SKM-1 (cell line): ENCODE data around the gene PRKAA2.
"Not testable (repeated sequence)": the region's sequence is repeated elsewhere in the genome, so short reads cannot be mapped to it uniquely, and the experiment has no call there.

Experiments
- DNase-seq: peaks from one replicate; lab custom pipeline; 2025; ENCODE audit not compliant: unreplicated experiment; lab: John Stamatoyannopoulos, UW

Gene PRKAA2

DNA sequence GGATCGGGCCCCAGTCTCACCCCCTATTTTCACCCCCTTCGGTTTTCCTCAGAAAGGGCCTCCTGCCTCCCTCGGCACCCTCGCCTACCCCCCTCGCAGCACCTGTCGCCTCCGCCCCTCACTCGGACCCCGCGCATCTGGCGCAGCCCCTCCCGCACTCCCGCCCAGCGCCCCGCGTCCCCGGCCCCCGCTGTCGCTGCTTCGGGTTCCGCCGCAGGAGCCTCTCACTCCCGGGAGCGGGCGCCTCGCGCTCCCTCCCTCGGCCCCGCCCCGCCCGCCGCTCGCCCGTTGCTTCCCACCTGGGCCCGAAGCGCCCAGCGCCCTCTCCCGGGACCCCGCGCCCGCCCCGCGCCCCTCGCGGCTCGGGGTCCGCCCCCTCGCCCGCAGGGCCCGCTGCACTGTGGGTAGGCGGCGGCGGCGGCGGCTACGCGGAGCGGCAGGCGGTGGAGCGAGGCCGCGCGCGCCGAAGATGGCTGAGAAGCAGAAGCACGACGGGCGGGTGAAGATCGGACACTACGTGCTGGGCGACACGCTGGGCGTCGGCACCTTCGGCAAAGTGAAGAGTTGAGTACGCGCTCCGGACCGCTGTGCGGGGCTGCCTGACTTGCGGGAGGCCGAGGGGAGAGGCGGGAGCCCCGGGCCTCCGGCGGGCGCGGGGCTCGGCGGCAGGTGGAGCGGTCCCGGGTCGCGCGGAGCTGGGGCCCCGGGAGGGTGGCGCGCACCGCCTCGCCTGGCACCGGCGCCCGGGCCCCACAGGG is at the start of gene PRKAA2:
Gene PRKAA2 (plus strand): TSS at position 396 of the 758 bp plus-strand sequence. CDS start 74 bp downstream, at position 470.
- no peak for DNase-seq

DNA sequence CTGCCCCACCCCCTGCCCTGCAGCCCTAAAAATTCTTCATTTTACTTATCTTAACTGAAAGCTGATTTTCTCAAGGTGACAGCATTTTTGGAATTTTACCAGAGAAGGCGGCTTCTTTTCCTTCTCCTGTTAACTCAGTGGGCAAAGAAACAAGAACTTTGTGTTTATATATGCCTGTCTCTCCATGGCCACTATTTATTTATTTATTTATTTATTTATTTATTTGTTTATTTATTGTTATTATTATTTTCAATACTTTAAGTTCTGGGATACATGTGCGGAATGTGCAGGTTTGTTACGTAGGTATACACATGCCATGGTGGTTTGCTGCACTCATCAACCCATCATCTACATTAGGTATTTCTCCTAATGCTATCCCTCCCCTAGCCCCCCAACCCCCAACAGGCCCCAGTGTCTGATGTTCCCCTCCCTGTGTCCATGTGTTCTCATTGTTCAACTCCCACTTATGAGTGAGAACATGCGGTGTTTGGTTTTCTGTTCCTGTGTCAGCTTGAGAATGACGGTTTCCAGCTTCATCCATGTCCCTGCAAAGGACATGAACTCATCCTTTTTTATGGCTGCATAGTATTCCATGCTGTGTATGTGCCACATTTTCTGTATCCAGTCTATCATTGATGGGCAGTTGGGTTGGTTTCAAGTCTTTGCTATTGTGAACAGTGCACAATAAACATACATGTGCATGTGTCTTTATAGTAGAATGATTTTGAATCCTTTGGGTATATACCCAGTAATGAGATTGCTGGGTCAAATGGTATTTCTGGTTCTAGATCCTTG is 49.5 kb upstream of the PRKAA2 start:
- not testable (repeated sequence) for DNase-seq

DNA sequence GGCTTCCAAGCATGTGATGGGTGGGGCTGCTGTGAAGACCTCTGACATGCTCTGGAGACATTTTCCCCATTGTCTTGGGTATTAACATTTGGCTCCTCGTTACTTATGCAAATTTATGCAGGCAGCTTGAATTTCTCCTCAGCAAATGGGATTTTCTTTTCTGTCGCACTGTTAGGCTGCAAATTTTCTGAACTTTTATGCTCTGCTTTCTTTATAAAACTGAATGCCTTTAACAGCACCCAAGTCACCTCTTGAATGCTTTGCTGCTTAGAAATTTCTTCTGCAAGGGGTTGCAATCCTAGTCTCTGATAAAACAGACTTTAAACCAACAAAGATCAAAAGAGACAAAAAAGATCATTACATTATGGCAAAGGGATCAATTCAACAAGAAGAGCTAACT is 35.0 kb upstream of the PRKAA2 start:
- not testable (repeated sequence) for DNase-seq

DNA sequence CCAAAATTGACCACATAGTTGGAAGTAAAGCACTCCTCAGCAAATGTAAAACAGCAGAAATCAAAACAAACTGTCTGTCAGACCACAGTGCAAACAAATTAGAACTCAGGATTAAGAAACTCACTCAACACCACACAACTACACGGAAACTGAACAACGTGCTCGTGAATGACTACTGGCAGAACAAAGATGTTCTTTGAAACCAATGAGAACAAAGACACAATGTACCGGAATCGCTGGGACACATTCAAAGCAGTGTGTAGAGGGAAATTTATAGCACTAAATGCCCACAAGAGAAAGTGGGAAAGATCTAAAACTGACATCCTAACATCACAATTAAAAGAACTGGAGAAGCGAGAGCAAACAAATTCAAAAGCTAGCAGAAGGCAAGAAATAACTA is 34.3 kb upstream of the PRKAA2 start:
- DNase-seq: not testable (repeated sequence)

DNA sequence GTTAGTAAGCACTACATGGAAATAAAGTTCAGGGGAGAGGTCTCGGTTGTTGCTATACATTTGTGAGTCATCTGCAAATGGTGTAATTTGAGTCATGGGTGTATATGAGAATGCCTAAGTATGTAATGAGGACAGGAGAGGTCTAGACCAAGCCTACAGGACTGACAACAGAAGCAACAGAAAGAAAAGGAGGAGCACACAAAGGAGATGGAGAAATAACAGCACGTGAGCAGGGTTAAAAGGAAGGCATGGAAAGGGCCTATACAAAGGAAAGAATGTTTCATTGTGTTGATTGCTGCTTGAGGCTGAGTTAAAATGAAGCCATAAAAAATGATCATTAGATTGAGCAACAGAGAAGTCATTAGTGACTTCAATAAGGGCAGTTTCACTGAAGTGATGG is 28.0 kb upstream of the PRKAA2 start:
- no peak for DNase-seq

DNA sequence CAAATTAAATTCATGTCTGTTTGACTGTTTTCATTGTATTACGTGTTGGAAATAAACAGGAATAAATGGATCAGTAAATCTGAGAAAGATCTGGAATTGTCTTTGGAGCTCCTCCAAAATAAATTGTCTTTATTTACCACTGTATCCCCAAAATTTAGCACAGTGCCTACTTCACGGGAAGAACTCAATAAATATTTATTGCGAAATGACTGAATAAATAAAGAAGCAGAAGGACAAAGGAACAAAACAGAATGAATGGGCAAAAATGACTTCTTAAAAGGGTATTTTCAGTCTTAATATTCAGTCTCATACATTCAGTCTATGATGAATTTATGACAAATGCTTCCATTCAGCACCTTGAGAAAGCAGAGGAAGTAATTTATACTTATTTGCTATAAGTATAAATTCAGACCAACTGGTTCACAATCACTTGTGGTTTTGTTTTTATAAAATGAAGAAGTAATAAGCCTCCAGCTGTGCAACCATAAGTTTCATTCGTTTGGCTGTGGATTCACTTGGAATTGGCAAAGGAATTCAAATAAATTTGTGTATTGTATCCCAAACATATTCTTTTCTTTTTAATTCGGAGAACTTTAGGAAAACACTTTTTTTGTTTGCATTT is 19.2 kb upstream of the PRKAA2 start:
- no peak for DNase-seq

DNA sequence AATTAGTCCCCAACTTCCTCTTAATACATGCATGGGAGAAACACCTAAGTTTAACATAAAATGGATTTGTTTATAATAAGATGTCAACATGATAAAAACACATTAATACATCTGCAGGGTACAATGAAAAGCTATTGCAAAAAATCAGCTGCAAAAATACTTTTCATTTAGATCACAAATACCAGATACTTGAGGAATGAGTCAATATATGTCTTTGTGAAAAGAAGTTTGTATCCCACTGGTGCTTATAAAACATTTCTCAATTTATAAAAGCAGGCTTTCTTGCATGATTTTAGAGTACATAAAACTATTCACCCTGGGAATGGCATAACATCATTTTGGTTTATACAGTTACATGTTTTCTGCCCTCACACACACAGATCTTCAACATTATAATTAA is 18.6 kb upstream of the PRKAA2 start:
- DNase-seq: no peak

DNA sequence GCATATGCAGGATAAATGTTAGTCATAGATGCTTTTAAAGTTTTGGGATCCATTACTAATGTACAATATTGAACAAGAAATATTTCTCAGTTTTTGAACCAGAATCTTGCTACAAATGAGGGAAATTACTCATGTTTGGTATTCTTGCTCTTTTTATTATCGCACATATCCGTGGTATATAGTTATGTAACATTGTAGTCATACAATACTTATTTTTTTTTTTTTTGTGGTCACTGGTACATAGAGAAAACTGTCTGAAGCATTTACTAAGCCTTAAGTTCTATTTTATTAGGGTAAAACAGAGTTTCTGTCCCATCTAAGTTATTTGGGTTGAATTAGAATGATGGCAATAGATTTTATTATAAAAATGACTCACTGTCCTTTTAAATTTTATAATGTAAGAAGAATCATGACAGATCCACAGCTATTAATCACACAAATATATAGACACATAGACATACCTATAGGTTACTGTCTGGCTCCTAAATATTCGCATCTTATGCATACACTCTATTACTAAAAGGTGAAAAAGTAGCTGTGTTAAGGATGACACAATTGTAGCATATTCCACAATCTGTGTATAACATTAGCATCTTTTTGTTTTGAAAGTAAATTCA is 18.0 kb upstream of the PRKAA2 start:
- DNase-seq: no peak

DNA sequence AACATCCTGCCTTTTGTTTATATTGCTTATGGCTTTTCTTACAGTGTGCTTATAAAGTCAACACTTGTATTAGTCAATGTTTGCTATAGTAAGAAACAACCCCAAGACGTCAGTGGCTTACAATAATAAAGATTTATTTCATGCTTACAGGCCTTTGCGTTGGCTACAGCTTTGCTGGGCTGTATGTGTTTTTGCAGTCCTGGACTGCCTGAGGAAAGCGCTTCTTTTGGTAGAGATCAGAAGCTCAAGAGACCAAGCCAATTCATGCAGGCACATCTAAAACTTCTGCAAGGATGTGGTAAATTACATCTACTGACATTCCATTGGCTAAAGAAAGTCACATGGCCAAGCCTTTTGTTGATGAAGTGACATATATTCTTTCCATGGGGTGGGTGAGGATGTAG is 17.5 kb upstream of the PRKAA2 start:
- DNase-seq: no peak

DNA sequence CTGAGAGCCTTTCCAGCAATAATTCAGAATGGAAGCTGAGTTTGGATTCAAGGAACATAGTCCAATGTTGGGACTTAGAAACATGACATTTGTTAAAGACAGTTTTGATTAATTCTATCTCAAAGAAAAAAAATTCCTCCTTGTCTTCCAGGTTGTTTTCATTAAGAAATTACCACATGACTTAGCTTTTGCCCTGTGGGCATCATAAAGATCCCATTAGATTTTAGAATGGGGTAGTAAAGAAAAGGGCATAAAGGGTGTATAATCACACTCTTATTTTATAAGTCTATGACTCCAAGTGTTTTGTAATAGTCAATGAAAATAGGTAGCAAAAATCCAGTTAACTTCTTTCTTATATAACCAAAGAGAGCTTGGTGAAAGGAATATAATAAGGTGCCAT is 14.3 kb upstream of the PRKAA2 start:
- DNase-seq: no peak

DNA sequence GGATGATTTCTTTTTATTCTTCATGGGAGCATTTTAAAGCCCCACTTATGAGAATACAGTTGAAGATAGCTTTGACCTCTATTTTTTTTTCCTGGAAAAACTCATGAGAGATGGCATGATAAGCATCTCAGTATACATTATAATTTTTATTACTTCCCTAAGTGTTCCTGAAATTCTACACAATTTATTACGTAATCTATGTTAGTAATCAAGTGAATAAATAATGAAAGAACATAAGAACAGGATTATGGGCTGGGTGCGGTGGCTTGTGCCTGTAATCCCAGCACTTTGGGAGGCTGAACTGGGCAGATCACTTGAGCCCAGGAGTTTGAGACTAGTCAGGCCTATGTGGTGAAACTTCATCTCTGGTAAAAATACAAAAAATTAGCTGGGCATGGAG is 13.2 kb upstream of the PRKAA2 start:
- no peak for DNase-seq

DNA sequence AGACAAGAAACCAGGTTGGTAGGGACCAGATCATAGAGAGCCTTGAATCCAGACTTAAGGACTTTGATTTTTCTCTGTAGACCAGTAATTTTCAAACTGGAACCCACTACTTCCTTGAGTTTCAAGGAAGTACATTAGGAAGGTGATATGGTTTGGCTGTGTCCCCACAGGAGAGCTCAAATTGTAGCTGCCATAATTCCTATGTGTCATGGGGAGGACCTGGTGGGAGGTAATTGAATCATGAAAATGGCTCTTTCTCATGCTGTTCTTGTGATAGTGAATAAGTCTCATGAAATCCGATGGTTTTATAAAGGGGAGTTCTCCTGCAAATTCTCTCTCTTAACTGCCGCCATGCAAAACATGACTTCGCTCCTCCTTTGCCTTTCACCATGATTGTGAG is 10.1 kb upstream of the PRKAA2 start:
- no peak for DNase-seq

DNA sequence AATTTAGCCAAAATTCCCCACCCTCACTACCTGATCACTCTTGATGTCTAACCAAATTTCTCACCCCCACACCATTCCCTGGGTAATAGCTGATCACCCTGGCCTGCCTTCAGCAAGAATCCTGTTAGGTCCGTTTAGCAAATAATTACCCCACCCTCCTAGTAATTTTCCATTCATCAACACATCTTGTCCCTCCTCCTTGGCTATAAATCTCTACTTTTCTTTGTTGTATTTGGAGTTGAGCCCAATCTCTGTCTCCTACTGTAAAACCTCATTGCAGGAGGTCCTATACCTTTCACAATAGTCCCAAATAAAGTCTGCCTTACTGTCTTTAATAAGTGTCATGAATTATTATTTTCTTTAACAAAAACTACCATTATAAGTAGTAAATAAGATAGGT is 6.9 kb upstream of the PRKAA2 start:
- DNase-seq: no peak

DNA sequence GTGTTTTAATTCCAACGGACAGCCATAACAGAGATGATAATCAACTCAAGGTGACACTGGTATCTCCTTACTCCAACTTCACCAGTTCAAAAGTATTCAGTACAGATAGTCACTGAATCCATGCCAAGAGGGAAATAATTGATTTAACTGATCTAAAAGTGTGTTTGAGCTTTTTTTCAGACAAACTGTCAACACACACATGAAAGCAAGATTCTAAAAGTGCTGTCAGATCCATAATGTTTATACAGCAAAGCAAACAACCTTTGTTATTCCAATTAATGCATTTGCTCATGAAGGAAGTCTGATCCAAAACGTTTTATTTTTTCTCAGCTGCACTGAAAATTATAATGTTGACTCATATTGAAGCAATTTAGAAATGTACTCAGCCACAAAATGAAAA is 5.9 kb upstream of the PRKAA2 start:
- DNase-seq: no peak

DNA sequence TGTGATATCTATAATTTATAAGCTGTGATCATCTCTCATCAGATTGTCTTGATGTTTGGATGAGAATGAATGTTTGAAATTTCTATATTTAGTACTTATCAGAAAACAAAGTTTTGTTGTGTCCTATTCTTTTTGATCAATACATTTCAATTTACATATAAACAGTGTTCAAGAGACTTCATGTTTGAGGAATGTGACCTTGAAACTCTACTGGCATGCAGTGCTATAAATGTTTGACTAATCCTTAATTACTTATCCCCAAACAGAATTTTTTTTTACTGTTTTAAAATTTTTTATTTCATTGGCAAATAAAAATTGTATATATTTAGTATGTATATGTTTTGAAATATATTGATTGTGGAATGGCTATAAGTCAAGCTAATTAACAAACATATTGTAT is 1.5 kb upstream of the PRKAA2 start:
- no peak for DNase-seq

DNA sequence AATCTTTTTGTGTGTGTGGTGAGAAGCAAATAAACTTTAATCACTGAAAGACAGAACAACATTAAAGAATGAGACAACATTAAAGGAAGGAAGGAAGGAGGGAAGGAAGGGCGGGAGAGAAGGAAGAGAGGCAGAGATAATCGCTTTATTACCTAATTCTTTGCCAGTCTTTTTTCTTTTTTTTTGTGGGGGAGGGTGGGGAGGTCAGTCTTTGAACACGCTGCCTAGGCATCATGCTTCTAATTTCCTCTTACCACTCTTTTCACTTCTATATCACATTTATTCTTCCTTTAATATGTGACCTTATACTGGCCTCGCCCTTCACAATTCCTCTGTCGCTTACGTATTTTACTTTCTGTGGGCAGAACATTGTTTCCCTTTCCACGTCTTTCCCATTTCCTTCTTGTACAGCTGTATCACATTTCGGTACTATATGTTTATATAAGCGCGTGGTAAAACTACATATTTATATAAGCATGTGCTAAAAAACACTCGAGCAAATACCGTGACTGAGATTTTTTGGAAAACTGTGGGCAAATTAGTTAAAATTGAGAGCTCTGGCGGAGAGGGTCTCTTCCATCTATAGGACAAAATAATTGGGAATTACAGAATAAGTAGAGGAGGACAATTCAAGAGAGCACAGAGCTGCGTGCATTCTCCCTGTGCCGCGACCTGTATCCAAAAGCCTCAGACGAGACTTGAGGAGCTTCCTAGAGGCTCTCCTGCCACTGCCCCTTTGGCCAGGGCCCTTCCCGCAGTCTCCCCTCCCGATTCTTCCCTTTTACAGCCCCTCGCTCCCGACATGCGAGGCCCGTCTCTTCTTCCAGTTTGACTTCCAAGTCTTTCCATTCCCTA is 823 bp upstream of the PRKAA2 start:
- DNase-seq: no peak

DNA sequence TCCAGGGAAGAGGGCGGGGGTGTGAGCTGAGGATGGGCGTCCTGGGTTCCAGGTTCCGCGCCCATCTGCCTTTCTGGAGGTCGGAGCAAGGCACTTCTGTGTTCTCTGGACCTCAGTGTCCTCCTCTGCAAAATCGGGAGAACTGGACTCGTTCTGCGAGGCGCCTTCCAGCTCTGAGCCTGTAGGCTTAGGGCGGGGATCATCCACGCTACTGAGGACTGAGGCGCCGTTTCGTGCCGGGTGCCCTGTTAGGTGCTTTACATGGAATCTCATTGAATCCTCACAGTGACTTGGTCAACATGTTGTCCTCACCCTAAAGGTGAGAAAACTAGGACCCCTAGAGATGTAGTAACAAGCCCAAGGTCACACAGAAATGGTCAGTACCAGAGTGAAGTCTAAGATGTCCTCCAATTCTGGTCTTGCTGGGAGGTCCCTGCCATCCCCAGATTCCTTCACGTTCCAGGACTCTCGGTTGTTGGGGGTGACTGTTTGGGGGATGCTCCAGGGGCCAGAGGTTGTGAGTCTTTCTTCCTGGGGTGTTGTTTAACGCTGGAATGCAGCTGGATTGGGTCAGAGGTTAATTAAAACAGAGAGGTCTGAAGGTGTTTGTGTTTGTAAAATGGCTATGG is 677 bp downstream of the PRKAA2 start:
- DNase-seq: no peak

DNA sequence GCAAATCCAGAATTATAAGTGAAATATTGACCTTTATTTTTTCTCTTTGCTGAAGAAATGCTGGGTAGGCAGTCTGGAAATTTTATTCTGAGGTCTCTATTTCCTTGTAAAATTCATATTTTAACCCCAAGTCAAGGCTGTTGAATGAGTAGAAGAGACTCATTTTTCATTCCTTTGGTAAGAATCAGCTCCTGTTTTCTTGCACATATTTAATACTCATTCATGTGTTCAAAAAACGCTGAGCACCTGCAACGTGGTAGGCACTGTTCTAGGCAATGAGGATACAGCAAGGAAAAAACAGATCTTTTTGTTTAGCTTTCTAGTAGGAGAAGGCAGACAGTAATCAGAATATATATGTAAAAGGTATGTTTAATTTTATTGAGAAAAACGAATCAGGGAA is 1.5 kb downstream of the PRKAA2 start:
- DNase-seq: no peak

DNA sequence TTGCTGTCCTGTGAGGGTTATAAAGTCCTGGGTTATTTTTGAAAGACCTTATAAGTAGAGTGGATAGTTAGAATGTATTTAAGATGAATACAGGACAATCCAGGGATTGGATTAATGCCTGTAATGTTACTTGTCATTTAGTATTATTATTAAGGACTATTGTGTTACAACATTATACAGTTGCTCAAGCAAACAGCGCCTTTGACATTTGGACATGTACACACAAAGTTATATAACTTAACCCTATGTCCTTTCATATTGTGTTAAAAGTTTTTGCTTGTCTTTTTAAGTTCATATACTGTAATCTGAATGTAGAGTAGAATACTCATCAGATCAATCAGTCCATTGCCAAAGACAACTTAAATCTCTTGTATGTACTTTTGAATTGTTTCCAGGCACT is 2.0 kb downstream of the PRKAA2 start:
- DNase-seq: no peak

DNA sequence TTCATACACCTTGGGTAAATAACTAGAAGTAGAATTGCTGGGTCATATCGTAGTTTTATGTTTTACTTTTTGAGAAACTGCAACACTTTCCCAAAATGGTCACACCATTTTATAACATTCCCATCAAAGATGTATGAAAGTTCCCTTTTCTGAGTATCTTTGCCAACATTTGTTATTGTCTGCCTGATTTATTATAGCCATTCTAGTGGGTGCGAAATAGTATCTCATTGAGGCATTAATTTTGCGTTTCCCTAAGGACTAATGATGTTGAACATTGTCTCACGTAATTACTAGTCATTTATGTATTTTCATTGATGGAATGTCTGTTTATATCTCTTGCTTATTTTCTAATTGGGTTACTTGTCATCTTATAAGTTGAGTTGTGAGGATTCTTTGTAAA is 3.4 kb downstream of the PRKAA2 start:
- no peak for DNase-seq
